T-helper 2 cell treated with Interferon-gamma antibody and Interleukin-4, amounts not matched to agents 5 μg/mL and 100 μg/mL, for 36 hours (primary cell): ENCODE data around the gene STAT4.

Source experiments
- DNase-seq: peaks from one replicate; pipeline ENCODE4 v3.0.0; 2021; ENCODE audit warnings: low spot score
- H3K27ac Mint-ChIP-seq: one replicate; pipeline ENCODE4 v1.8.0; 2021; ENCODE audit warnings: mild to moderate bottlenecking, mixed read lengths
- H3K27me3 Mint-ChIP-seq: one replicate; pipeline ENCODE4 v1.8.0; 2021; ENCODE audit warnings: low read depth, mixed read lengths
- H3K36me3 Mint-ChIP-seq: one replicate; pipeline ENCODE4 v1.8.0; 2021; ENCODE audit warnings: low read depth, mixed read lengths
- H3K4me1 Mint-ChIP-seq: one replicate; pipeline ENCODE4 v1.8.0; 2021; ENCODE audit warnings: low read depth, mixed read lengths
- H3K4me3 Mint-ChIP-seq: one replicate; pipeline ENCODE4 v1.8.0; 2022; ENCODE audit warnings: mild to moderate bottlenecking, moderate library complexity, mixed read lengths
- H3K9me3 Mint-ChIP-seq: one replicate; pipeline ENCODE4 v1.8.0; 2021; ENCODE audit warnings: mixed read lengths

Gene STAT4, protein sequence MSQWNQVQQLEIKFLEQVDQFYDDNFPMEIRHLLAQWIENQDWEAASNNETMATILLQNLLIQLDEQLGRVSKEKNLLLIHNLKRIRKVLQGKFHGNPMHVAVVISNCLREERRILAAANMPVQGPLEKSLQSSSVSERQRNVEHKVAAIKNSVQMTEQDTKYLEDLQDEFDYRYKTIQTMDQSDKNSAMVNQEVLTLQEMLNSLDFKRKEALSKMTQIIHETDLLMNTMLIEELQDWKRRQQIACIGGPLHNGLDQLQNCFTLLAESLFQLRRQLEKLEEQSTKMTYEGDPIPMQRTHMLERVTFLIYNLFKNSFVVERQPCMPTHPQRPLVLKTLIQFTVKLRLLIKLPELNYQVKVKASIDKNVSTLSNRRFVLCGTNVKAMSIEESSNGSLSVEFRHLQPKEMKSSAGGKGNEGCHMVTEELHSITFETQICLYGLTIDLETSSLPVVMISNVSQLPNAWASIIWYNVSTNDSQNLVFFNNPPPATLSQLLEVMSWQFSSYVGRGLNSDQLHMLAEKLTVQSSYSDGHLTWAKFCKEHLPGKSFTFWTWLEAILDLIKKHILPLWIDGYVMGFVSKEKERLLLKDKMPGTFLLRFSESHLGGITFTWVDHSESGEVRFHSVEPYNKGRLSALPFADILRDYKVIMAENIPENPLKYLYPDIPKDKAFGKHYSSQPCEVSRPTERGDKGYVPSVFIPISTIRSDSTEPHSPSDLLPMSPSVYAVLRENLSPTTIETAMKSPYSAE

DNA sequence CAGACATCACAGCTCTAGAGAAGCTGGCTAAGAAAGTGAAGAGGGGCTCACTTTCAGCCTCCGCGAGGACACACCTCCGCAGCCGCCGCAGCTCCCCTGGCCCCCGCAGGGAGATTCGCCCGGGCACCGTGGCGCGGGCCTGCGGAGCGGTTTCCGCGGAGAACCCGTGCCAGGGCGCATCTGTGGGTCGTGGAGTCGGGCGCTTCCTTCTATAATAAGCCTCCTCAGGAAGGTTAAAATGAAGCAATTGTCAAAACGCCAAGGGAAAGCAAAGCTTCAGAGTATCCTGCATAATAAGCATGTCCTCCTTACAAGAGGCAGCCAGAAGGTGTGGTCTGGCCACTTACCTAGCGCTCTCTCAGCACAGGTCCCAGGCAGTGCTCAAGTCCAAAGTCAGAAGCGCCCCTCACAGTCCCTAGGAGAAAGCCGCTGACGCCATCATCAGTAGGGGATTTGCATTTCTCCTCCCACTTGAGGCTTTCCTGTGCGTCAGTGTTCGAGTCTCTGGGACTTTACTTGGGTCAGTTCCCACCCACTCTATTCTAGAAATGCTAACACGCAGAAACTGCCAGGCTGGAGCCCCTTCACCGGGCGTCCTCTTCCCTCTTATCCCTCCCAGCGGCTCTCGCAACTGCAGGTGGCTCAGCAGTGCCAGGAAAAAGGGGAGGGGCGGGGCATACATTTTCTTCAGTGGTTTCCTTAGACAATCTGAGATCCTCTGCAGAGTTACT, at the start of gene STAT4:
TSS of gene STAT4 (minus strand) at position 395 of the 731 bp plus-strand sequence. CDS start 2,791 bp downstream, outside the sequence.
- peaks cover 31% of the 10 kb centered on the region for H3K36me3 Mint-ChIP-seq
- peak within 1 kb of the TSS; percentile 96 for H3K4me3 Mint-ChIP-seq
- no peaks in the 10 kb centered on the region for H3K9me3 Mint-ChIP-seq
- H3K4me1 Mint-ChIP-seq: peaks cover 71% of the 10 kb centered on the region
- peak within 1 kb of the TSS; percentile 90 for H3K27ac Mint-ChIP-seq
- DNase-seq: peak; percentile 91
- no peaks in the 10 kb centered on the region for H3K27me3 Mint-ChIP-seq

DNA sequence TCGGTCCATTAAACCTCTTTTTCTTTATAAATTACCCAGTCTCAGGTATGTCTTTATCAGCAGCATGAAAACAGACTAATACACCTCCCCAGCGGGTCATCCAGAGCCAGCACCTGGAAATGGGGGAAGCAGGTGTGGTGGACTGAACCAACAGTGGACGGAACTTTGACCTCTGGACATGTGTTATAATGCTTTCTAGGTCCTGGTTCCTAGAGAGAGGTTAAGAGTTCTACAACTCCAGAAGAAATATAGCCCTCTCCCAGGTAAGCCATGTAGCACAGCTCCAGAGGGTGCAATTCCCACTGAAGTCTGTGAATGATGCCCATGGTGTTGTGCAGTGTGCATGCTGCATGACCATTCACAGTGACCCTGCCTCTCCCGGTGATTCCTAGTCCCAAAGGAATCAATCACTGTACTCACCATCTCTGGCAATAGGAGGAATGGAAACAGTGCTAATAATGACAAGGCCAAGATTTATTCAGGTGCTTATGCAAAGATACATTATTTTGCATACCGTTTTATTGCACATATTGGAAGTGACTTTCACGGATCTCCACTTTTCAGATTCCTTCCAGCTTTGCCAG, 49.2 kb upstream of the STAT4 start:
- H3K4me1 Mint-ChIP-seq: peaks cover 26% of the 10 kb centered on the region
- H3K9me3 Mint-ChIP-seq: peaks cover 9% of the 10 kb centered on the region
- no peak overlapping the region for H3K4me3 Mint-ChIP-seq
- peaks cover 5% of the 10 kb centered on the region for H3K36me3 Mint-ChIP-seq
- H3K27me3 Mint-ChIP-seq: no peaks in the 10 kb centered on the region
- no peak overlapping the region for H3K27ac Mint-ChIP-seq
- no peak for DNase-seq

DNA sequence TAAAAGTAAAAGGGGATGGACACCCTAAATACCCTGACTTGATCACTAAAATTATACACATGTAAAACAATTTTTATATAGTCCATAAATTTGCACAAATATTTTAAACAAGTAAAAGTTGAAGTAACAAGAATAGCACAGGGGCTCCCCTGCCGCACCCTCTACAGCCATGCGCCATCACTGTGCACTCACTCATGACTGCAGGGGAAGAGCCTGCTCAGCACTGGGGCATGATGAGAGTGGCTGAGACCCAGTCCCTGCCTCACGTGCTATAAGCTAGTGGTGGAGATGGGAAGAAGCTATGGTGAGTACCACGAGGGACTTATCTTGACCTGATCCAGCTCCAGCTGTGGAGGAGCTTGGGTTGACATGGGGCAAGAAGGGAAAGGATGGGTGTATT, 47.5 kb upstream of the STAT4 start:
- peaks cover 34% of the 10 kb centered on the region for H3K4me1 Mint-ChIP-seq
- no peak overlapping the region for H3K4me3 Mint-ChIP-seq
- H3K36me3 Mint-ChIP-seq: peaks cover 3% of the 10 kb centered on the region
- no peak for DNase-seq
- no peaks in the 10 kb centered on the region for H3K27me3 Mint-ChIP-seq
- no peak overlapping the region for H3K27ac Mint-ChIP-seq
- H3K9me3 Mint-ChIP-seq: peaks cover 9% of the 10 kb centered on the region

DNA sequence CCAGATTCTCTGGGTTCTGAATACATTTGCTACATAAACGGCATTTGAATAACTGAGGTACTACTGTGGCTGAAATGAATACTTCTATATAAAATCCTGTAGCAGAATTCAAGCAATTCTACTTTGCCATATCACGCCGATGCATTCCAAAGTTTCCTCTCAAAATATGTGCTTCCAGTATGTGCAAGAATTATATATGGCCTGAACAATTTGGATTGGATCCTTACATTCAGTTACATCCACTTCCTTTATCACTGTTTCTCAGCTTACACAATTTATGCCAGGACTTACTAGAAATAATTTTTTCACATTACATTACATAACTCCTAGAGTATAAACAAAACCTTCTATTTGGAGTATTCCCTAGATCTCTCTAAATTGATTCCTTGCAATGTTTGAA, 46.3 kb upstream of the STAT4 start:
- Mint-ChIP-seq H3K27ac (no peak overlapping the region), H3K4me3 (no peak overlapping the region), H3K9me3 (peaks cover 10% of the 10 kb centered on the region), H3K4me1 (peaks cover 26% of the 10 kb centered on the region), H3K27me3 (no peaks in the 10 kb centered on the region), H3K36me3 (peaks cover 3% of the 10 kb centered on the region)
- no peak for DNase-seq

DNA sequence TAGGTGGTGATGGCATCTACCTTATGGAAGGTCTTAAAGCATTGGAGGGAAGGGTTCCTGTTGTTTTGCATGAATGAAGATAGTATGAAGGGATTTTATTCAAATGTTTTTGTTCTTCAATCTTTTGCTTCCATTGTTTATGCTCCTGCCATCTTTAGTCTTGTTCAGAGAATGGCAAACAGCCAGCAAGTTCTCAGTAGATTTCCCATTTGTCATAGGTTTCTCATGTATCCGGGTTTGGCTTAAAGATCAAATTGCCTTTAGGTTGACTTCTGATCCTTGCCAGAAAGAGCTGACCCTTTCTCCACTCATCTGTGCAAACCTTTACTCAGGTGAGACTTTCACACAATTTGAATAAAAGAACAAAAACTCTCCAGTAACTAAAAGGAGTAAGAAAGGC, 44.2 kb upstream of the STAT4 start:
- Mint-ChIP-seq H3K27ac (peak overlapping the region; percentile 89), H3K4me1 (peaks cover 33% of the 10 kb centered on the region)

DNA sequence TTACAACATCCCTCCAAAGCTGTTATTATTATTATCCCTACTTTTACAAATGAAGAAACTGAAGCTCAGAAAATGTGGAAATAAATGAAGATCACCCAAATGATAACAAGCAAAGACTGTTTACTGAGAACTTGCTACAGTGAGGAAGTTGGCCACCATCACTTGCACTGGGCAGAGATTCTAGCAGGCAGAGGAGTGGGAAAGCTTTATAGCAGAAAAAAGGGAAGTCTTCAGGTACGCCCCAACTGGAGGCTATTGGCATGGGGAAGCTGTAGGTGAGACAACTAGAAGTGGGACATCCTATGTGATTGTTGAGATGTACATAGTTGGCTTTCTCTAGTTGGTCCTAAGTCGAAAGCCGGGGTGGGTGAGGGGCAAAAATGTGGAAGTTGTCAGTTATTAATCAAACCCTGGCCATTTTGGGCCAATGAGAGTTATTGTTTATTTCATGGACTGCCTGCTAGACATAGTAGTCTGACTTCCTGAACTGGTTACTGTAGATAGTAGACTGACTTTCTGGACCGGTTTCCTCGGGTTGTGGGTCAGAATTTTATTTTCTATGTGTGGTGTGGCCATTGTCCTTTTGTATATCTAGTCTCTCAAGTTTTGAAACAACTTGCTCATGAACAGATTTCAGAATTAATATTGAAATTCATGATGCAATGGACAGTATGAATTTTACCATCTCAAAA, 40.2 kb upstream of the STAT4 start:
- Mint-ChIP-seq H3K36me3 (peaks cover 16% of the 10 kb centered on the region), H3K4me1 (peaks cover 50% of the 10 kb centered on the region), H3K27ac (peak overlapping the region; percentile 36), H3K4me3 (no peak overlapping the region), H3K9me3 (peaks cover 19% of the 10 kb centered on the region), H3K27me3 (no peaks in the 10 kb centered on the region)
- DNase-seq: no peak

More for the DNA sequence above, 44.2 kb upstream of the STAT4 start:
- Mint-ChIP-seq H3K27me3 (no peaks in the 10 kb centered on the region), H3K4me3 (no peak overlapping the region), H3K9me3 (peaks cover 23% of the 10 kb centered on the region), H3K36me3 (peaks cover 19% of the 10 kb centered on the region)
- no peak for DNase-seq

DNA sequence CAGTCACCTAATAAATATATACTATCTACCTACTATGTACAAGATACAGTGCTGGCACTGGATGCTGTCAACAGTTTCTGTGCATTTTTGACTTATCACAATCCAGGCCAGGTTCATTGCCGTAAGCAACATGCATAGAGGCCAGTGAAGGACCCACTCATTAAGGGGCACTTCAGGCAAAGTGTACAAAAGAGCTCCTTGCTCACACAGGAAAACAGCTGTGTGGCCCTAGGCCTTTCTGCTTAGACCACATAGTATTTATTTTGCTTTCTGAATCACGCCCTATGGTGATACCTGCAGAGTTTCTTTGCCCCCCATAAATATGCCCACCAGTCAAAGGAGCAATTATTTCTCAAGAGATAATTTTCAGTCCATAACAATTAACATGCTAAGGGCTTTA, 39.6 kb upstream of the STAT4 start:
- Mint-ChIP-seq H3K4me3 (no peak overlapping the region), H3K27ac (no peak overlapping the region), H3K27me3 (no peaks in the 10 kb centered on the region)

DNA sequence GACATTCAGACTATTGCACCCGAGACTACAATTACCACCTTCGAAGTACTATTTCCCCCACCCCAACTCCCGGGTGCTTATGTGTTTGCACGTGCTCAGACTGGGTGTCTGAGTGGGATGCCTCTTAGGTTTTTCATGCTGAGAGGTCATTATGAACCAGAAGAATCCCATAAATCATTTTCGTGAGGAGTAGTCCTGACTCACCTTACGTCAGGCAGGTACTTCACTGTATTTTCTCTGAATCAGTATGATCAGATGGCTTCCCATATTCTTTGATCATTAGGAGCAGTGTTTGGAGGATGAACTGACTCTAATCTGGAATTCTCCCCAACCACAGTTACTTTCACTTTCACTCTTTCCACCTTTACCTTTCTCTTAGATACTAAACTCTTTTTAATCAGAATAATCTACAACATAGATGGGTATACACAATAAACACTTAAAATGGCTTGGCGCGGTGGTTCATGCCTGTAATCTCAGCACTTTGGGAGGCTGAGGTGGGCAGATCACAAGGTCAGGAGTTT, 38.4 kb upstream of the STAT4 start:
- H3K4me3 Mint-ChIP-seq: peak overlapping the region; percentile 22
- no peak overlapping the region for H3K27ac Mint-ChIP-seq
- peaks cover 19% of the 10 kb centered on the region for H3K9me3 Mint-ChIP-seq
- no peak for DNase-seq
- peaks cover 16% of the 10 kb centered on the region for H3K36me3 Mint-ChIP-seq
- H3K4me1 Mint-ChIP-seq: peaks cover 40% of the 10 kb centered on the region
- H3K27me3 Mint-ChIP-seq: no peaks in the 10 kb centered on the region

More for the DNA sequence above, 39.6 kb upstream of the STAT4 start:
- Mint-ChIP-seq H3K36me3 (peaks cover 16% of the 10 kb centered on the region), H3K9me3 (peaks cover 19% of the 10 kb centered on the region), H3K4me1 (peaks cover 50% of the 10 kb centered on the region)
- DNase-seq: no peak

DNA sequence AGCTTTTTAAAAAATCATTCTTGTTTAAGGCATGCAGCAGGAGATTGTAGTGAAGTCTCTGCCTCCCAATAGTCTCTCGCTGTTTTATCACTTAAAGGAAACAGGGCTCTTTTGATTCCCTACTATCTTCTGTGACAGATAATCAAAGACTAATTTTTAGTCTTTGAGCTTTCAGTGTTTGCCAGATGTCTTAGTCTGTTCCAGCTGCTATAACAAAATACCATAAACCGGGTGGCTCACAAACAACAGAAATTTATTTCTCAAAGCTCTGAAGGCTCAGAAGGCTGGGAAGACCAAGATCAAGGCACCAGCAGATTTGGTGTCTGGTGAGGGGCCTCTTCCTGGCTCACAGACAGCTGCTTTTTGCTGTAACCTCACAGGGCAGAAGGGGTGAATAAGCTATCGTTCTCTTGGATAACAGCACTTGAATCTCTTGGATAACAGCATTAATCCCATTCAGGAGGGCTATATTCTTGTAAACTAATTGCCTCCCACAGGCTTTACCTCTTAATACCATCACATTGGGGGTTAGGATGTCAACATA, 37.8 kb upstream of the STAT4 start:
- H3K27ac Mint-ChIP-seq: no peak overlapping the region
- H3K4me3 Mint-ChIP-seq: peak overlapping the region; percentile 22
- H3K36me3 Mint-ChIP-seq: peaks cover 16% of the 10 kb centered on the region
- H3K27me3 Mint-ChIP-seq: no peaks in the 10 kb centered on the region
- peaks cover 35% of the 10 kb centered on the region for H3K4me1 Mint-ChIP-seq
- DNase-seq: no peak
- H3K9me3 Mint-ChIP-seq: peaks cover 19% of the 10 kb centered on the region

DNA sequence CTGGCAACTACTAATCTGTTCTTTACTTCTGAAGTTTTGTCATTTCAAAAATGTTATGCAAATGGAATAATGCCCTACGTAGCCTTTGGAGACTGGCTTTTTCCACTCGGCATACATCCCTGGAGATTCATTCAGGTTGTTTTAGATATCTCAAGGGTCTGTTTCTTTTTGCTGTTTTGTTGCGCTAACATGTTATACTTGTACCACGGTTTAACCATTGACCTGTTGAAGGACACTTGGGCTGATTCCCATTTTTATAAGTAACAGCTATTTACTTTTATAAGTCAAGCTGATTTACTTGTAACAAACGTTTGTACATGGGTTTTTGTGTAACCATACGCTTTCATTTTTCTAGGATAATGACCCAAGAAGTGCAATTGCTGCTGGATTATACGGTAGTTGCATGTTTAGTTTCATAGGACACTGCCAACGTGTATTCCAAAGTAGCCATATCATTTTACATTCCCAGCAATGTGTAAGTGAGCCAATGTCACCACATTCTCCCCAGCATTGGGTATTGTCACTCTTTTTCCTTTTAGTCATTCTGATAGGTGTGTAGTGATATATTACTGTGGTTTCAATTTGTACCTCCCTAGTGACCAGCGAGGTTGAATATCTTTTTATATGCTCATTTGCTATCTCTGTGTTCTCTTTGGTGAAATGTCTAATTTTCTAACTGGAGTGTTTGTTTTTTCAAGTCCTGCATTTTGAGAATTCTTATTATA, 36.5 kb upstream of the STAT4 start:
- Mint-ChIP-seq H3K4me3 (no peak overlapping the region), H3K27me3 (no peaks in the 10 kb centered on the region), H3K36me3 (peaks cover 16% of the 10 kb centered on the region), H3K27ac (no peak overlapping the region), H3K9me3 (peaks cover 19% of the 10 kb centered on the region), H3K4me1 (peaks cover 28% of the 10 kb centered on the region)
- no peak for DNase-seq

DNA sequence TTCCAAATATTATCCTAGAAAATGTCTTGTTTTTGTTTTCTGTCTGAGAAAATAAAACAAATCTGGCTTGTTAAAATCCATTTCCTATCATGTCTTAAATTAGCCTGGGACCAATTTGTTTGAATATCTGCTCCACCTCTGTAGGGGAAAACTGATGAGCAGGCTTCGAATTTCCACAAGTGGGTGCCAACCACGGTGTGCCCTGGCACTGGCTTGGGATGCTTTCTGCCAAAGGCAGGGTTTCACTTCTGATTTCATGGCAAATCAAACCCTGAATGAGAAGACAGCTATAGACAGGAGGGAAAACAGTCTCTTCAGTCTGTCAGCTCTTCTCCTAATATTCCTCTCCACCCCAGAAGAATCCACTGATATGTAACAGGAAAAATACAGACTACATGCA, 33.7 kb upstream of the STAT4 start:
- no peak for DNase-seq
- H3K4me3 Mint-ChIP-seq: no peak overlapping the region
- H3K36me3 Mint-ChIP-seq: no peaks in the 10 kb centered on the region
- H3K9me3 Mint-ChIP-seq: no peaks in the 10 kb centered on the region
- peaks cover 17% of the 10 kb centered on the region for H3K4me1 Mint-ChIP-seq
- H3K27ac Mint-ChIP-seq: no peak overlapping the region
- no peaks in the 10 kb centered on the region for H3K27me3 Mint-ChIP-seq

DNA sequence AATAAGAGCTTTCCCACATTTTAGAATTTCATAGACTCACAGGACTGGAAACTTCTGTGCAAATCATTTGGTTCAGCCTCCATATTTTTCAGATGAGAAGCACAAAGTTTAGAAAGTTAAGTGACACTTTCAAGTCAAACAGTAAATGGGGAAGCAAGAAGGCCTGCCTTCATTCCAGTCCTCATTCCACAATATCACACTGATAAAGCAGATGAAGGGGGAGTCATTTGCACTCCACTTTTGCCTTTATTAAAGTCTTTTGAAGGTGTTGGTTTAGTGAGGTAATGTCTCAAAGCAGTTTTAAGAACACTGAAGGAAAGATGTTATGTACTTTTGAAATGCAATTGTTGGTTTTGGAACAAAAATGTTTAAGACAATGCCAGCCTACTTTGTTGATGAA, 32.7 kb upstream of the STAT4 start:
- Mint-ChIP-seq H3K27me3 (no peaks in the 10 kb centered on the region), H3K9me3 (no peaks in the 10 kb centered on the region), H3K4me3 (no peak overlapping the region), H3K27ac (no peak overlapping the region), H3K36me3 (no peaks in the 10 kb centered on the region), H3K4me1 (peaks cover 8% of the 10 kb centered on the region)
- DNase-seq: no peak
